SK-N-SH treated with all-trans-retinoic acid at 6 μM for 48 hours (cell line): ENCODE results near the gene FRYL.

Experiments
- ARNTL ChIP-seq: fragments of 450-650 bp; formaldehyde crosslinking; IDR thresholded peaks from 2 replicates; pipeline ENCODE4 v1.5.0; 2020; ENCODE audit warnings: low read depth, mild to moderate bottlenecking, moderate library complexity, borderline replicate concordance
- CSDC2 ChIP-seq: fragments of 250-450 bp; sonication (Bioruptor Pico); IDR thresholded peaks from 2 replicates; pipeline ENCODE4 v1.5.0; 2020; ENCODE audit warnings: mild to moderate bottlenecking, moderate library complexity
- CSRNP3 ChIP-seq: fragments of 250-450 bp; sonication (Bioruptor Pico); IDR thresholded peaks from 2 replicates; pipeline ENCODE4 v1.5.1; 2021; ENCODE audit warnings: mild to moderate bottlenecking, moderate library complexity
- POU6F1 ChIP-seq: fragments of 250-450 bp; sonication (Bioruptor Pico); IDR thresholded peaks from 2 replicates; pipeline ENCODE4 v1.8.0; 2021; ENCODE audit warnings: low read depth, mild to moderate bottlenecking, moderate library complexity, borderline replicate concordance
- RARB ChIP-seq: fragments of 250-450 bp; sonication (Bioruptor Pico); IDR thresholded peaks from 2 replicates; pipeline ENCODE4 v1.8.0; 2021; ENCODE audit warnings: mild to moderate bottlenecking, moderate library complexity

- no peak for TF ChIP-seq POU6F1
- TF ChIP-seq RARB (CRISPR knock-in tag), result no peak
- no peak for TF ChIP-seq CSDC2 (CRISPR knock-in tag)
- TF ChIP-seq CSRNP3 (CRISPR knock-in tag), result no peak
- no peak for TF ChIP-seq ARNTL (CRISPR knock-in tag)
These were observed 191.0 kb downstream of the FRYL start for GRCh38 chr4:48589098-48589445.
